Stomach (tissue), 4 donors: ENCODE results near the gene GNAI1.
"Not testable (repeated sequence)": the region's sequence is repeated elsewhere in the genome, so short reads cannot be mapped to it uniquely, and the experiment has no call there.

ENCODE experiments used
- CTCF ChIP-seq, 7 experiments: fragments of 450-650 bp in 4 of 7; fragments of 200-600 bp in 3 of 7; sonication (generic) in 3 of 7; IDR thresholded peaks; one replicate each; pipeline ENCODE4 v1.5.1; 2016 to 2019; ENCODE audit warnings: antibody characterized with exemption in 7 of 7, control low read depth in 2 of 7, mild to moderate bottlenecking in 1 of 7
- EP300 ChIP-seq: sonication (generic); formaldehyde crosslinking; IDR thresholded peaks from one replicate; pipeline ENCODE4 v1.6.1; 2017; ENCODE audit warnings: antibody characterized with exemption
- POLR2A ChIP-seq, 4 donors: fragments of 450-650 bp; IDR thresholded peaks; one replicate each; pipeline ENCODE4 v1.6.1; 2016; ENCODE audit warnings: antibody characterized with exemption in 4 of 4, control low read depth in 2 of 4, mild to moderate bottlenecking in 1 of 4, moderate library complexity in 1 of 4
- POLR2AphosphoS5 ChIP-seq, 3 donors: sonication (generic); formaldehyde crosslinking; IDR thresholded peaks; one replicate each; pipeline ENCODE4 v1.6.1; 2016; ENCODE audit warnings: antibody characterized with exemption in 3 of 3

GRCh38 chr7:80157770-80158169 lies 23.1 kb downstream of the GNAI1 start:
- not testable (repeated sequence) for TF ChIP-seq CTCF (IDR thresholded peaks at IDR 0.05); POLR2A (IDR thresholded peaks at IDR 0.05); POLR2AphosphoS5 (IDR thresholded peaks at IDR 0.05); EP300
